HEK293 (cell line): ENCODE data around the gene KRT39.
A peak's percentile ranks its signal among the peaks of the same experiment; 100 is the strongest.

Experiments
- CTCF ChIA-PET: fragments of 350-600 bp; formaldehyde crosslinking; extraction: SDS; loops from one replicate; lab custom pipeline; 2021; ENCODE audit warnings: antibody characterized with exemption; lab: Yijun Ruan, JAX
- POLR2A ChIA-PET: fragments of 300-600 bp; formaldehyde crosslinking; extraction: SDS; loops from one replicate; lab custom pipeline; 2020; ENCODE audit warnings: antibody characterized with exemption, inconsistent platforms; lab: Yijun Ruan, JAX
- H3K27ac ChIP-seq: fragments of 200-500 bp; sonication (Bioruptor generic); 2 replicates; pipeline ENCODE4 v1.5.1; 2014; ENCODE audit warnings: low read depth, low read length, control low read depth, inconsistent platforms; ENCODE audit errors: extremely low read depth
- H3K36me3 ChIP-seq, 2 experiments: fragments of 200-500 bp in 1 of 2; sonication (Bioruptor generic) in 1 of 2; 1 replicate in 1 of 2; 2 replicates in 1 of 2; pipeline ENCODE4 v1.5.1; 2014 to 2017; ENCODE audit warnings: inconsistent platforms in 2 of 2, low read length in 2 of 2; ENCODE audit not compliant: control insufficient read depth in 2 of 2, insufficient read depth in 1 of 2
- H3K4me1 ChIP-seq: fragments of 200-500 bp; sonication (Bioruptor generic); 2 replicates; pipeline ENCODE4 v1.5.1; 2014; ENCODE audit warnings: mild to moderate bottlenecking, low read length, inconsistent platforms; ENCODE audit not compliant: control insufficient read depth, insufficient read depth
- H3K4me3 ChIP-seq: 2 replicates; pipeline ENCODE4 v1.5.1; 2011; ENCODE audit warnings: low read depth, mild to moderate bottlenecking, control low read depth, low read length, moderate library complexity
- H3K9me3 ChIP-seq: fragments of 200-500 bp; sonication (Bioruptor generic); 2 replicates; pipeline ENCODE4 v1.5.1; 2014; ENCODE audit warnings: low read depth, low read length, inconsistent platforms; ENCODE audit not compliant: control insufficient read depth, insufficient read depth
- KLF8 ChIP-seq: fragments of 450-650 bp; formaldehyde crosslinking; IDR thresholded peaks from 2 replicates; pipeline ENCODE4 v1.5.1; 2016; ENCODE audit warnings: missing biosample characterization, missing genetic modification characterization
- PRDM1 ChIP-seq: fragments of 450-650 bp; formaldehyde crosslinking; IDR thresholded peaks from 2 replicates; pipeline ENCODE4; 2016; ENCODE audit warnings: missing biosample characterization, missing genetic modification characterization
- SALL2 ChIP-seq: fragments of 450-650 bp; formaldehyde crosslinking; IDR thresholded peaks from 2 replicates; pipeline ENCODE4 v1.5.0; 2017; ENCODE audit warnings: missing biosample characterization, mild to moderate bottlenecking, missing genetic modification characterization, borderline replicate concordance
- SETDB1 ChIP-seq: IDR thresholded peaks from one replicate; pipeline ENCODE4 v1.6.1; 2017; ENCODE audit warnings: mild to moderate bottlenecking, low read length, moderate library complexity, mixed read lengths; ENCODE audit not compliant: insufficient read length
- ZBTB1 ChIP-seq: fragments of 450-650 bp; formaldehyde crosslinking; IDR thresholded peaks from 2 replicates; pipeline ENCODE4 v1.5.1; 2016; ENCODE audit warnings: missing biosample characterization, missing genetic modification characterization
- ZBTB48 ChIP-seq: fragments of 450-650 bp; formaldehyde crosslinking; IDR thresholded peaks from 2 replicates; pipeline ENCODE4 v1.5.1; 2016; ENCODE audit warnings: missing biosample characterization, missing genetic modification characterization
- ZFHX2 ChIP-seq: fragments of 450-650 bp; formaldehyde crosslinking; conservative IDR thresholded peaks from 2 replicates; pipeline ENCODE4 v1.5.1; 2016; ENCODE audit warnings: missing biosample characterization, missing genetic modification characterization
- ZNF121 ChIP-seq: fragments of 450-650 bp; formaldehyde crosslinking; IDR thresholded peaks from 2 replicates; pipeline ENCODE4 v1.5.1; 2016; ENCODE audit warnings: missing biosample characterization, missing genetic modification characterization
- ZNF24 ChIP-seq: fragments of 450-650 bp; formaldehyde crosslinking; IDR thresholded peaks from 2 replicates; pipeline ENCODE4 v1.5.1; 2016; ENCODE audit warnings: missing biosample characterization, missing genetic modification characterization
- ZNF433 ChIP-seq: fragments of 450-650 bp; formaldehyde crosslinking; IDR thresholded peaks from 2 replicates; pipeline ENCODE4 v1.5.1; 2016; ENCODE audit warnings: missing biosample characterization, missing genetic modification characterization, low read depth
- ZNF571 ChIP-seq: fragments of 450-650 bp; formaldehyde crosslinking; IDR thresholded peaks from 2 replicates; pipeline ENCODE4 v1.5.0; 2017; ENCODE audit warnings: missing biosample characterization, missing genetic modification characterization
- ZNF660 ChIP-seq: fragments of 450-650 bp; IDR thresholded peaks from 2 replicates; pipeline ENCODE4 v1.5.1; 2018; ENCODE audit warnings: missing biosample characterization, mild to moderate bottlenecking, missing genetic modification characterization
- ZNF701 ChIP-seq: fragments of 450-650 bp; formaldehyde crosslinking; IDR thresholded peaks from 2 replicates; pipeline ENCODE4 v1.5.1; 2016; ENCODE audit warnings: missing biosample characterization, missing genetic modification characterization
- TF ChIP-seq, protein P1 (sequence below): fragments of 450-650 bp; formaldehyde crosslinking; IDR thresholded peaks from 2 replicates; pipeline ENCODE4 v1.5.1; 2016; ENCODE audit warnings: missing biosample characterization, missing genetic modification characterization, borderline replicate concordance
- TF ChIP-seq, protein P2 (sequence below): fragments of 450-650 bp; IDR thresholded peaks from 2 replicates; pipeline ENCODE4 v1.5.1; 2018; ENCODE audit warnings: missing biosample characterization, missing genetic modification characterization
- TF ChIP-seq, protein P3 (sequence below): fragments of 450-650 bp; formaldehyde crosslinking; IDR thresholded peaks from 2 replicates; pipeline ENCODE4 v1.5.1; 2016; ENCODE audit warnings: missing biosample characterization, missing genetic modification characterization
- TF ChIP-seq, protein P4 (sequence below): fragments of 450-650 bp; formaldehyde crosslinking; IDR thresholded peaks from 2 replicates; pipeline ENCODE4 v1.5.1; 2016; ENCODE audit warnings: missing biosample characterization, missing genetic modification characterization
- TF ChIP-seq, protein P5 (sequence below): fragments of 450-650 bp; formaldehyde crosslinking; conservative IDR thresholded peaks from 2 replicates; pipeline ENCODE4 v1.5.1; 2016; ENCODE audit warnings: low read depth, missing biosample characterization, missing genetic modification characterization

The KRT39 gene

DNA sequence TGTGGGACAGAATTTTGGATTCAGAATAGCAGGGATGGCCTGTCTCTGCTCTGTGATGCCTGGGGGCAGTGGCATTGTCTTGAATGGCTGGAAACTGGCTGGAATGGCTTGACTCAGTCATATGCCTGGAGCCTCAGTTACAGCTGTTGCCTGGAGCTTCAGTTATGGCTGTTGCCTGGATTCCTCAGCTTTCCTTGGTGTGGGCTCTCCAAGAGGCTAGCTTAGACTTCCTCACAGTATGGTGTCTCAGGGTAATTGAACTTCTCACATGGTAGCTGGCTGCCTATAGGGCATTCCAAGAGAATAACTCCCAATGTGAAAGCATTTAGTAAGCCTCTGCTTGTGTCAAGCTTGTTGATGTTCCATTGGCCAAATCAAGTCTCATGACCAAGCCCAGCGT lies 50.4 kb downstream of the KRT39 start:
- TF ChIP-seq, protein P1, sequence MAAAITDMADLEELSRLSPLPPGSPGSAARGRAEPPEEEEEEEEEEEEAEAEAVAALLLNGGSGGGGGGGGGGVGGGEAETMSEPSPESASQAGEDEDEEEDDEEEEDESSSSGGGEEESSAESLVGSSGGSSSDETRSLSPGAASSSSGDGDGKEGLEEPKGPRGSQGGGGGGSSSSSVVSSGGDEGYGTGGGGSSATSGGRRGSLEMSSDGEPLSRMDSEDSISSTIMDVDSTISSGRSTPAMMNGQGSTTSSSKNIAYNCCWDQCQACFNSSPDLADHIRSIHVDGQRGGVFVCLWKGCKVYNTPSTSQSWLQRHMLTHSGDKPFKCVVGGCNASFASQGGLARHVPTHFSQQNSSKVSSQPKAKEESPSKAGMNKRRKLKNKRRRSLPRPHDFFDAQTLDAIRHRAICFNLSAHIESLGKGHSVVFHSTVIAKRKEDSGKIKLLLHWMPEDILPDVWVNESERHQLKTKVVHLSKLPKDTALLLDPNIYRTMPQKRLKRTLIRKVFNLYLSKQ (tag by site-specific recombination): no peak
- TF ChIP-seq, protein P2, sequence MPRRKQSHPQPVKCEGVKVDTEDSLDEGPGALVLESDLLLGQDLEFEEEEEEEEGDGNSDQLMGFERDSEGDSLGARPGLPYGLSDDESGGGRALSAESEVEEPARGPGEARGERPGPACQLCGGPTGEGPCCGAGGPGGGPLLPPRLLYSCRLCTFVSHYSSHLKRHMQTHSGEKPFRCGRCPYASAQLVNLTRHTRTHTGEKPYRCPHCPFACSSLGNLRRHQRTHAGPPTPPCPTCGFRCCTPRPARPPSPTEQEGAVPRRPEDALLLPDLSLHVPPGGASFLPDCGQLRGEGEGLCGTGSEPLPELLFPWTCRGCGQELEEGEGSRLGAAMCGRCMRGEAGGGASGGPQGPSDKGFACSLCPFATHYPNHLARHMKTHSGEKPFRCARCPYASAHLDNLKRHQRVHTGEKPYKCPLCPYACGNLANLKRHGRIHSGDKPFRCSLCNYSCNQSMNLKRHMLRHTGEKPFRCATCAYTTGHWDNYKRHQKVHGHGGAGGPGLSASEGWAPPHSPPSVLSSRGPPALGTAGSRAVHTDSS (tag by site-specific recombination): no peak
- TF ChIP-seq ZNF433: no peak
- no peak for TF ChIP-seq SALL2 (tag by site-specific recombination)
- no peak for TF ChIP-seq SETDB1
- no peak for TF ChIP-seq ZNF660
- no peak for TF ChIP-seq ZNF701 (tag by site-specific recombination)
- Histone ChIP-seq H3K36me3 (no peaks in the 10 kb centered on the region), H3K4me3 (no peak overlapping the region), H3K9me3 (no peaks in the 10 kb centered on the region), H3K27ac (no peak overlapping the region), H3K4me1 (no peaks in the 10 kb centered on the region)
- ChIA-PET POLR2A (no interaction called here), CTCF (interaction anchor here (0.6 to 2.1 kb wide), 8 partner anchors 375 to 750 kb away, joined by 3 to 7 read pairs (median 4); no protein-coding TSS in a partner anchor)

DNA sequence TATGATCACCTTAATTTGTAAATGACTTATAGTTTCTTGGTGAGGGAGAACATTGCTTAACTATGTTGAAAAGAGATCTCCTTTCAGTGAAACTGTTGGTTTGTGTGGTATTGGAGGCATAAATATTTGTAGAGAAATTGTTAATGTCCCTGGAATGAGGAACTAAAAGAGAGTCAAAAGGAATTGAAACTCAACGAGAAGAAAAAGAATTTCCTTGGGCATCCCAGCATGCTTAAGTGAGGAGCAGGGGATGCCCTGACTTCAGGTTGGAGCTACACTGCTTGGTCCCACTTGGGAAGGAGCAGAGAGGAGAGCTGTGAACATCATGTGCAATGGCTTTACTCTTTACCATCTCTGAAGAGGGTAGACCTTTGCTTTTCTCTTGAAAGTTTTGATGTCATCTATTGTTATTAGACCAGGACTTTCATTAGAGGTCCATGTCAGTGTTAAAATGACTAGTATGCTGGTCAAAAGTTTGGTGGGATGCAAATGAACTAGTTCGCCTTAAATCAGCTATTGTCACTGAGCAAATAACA lies 51.0 kb downstream of the KRT39 start:
- CTCF ChIA-PET: interaction anchor here (0.6 to 2.3 kb wide), 11 partner anchors 13 to 750 kb away, joined by 3 to 7 read pairs (median 5); partner anchors contain the start of gene KRT20
- Histone ChIP-seq H3K4me3 (no peak overlapping the region), H3K9me3 (no peaks in the 10 kb centered on the region)
- TF ChIP-seq ZBTB48 (no peak), ZNF571 (tag by site-specific recombination) (no peak), ZBTB1 (no peak), ZNF660 (no peak), ZFHX2 (tag by site-specific recombination) (no peak)
- TF ChIP-seq, protein P3, sequence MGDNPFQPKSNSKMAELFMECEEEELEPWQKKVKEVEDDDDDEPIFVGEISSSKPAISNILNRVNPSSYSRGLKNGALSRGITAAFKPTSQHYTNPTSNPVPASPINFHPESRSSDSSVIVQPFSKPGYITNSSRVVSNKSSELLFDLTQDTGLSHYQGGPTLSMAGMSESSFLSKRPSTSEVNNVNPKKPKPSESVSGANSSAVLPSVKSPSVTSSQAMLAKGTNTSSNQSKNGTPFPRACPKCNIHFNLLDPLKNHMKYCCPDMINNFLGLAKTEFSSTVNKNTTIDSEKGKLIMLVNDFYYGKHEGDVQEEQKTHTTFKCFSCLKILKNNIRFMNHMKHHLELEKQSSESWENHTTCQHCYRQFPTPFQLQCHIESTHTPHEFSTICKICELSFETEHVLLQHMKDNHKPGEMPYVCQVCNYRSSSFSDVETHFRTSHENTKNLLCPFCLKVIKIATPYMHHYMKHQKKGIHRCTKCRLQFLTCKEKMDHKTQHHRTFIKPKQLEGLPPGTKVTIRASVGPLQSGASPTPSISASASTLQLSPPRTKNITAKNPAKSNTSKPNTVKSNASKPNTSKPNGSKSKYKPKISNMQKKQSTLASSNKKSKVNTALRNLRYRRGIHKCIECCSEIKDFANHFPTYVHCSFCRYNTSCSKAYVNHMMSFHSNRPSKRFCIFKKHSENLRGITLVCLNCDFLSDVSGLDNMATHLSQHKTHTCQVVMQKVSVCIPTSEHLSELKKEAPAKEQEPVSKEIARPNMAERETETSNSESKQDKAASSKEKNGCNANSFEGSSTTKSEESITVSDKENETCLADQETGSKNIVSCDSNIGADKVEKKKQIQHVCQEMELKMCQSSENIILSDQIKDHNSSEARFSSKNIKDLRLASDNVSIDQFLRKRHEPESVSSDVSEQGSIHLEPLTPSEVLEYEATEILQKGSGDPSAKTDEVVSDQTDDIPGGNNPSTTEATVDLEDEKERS: no peak
- TF ChIP-seq, all 188 proteins: peak for 0
- H3K4me1 ChIP-seq: no peaks in the 10 kb centered on the region
- no peaks in the 10 kb centered on the region for H3K36me3 ChIP-seq
- POLR2A ChIA-PET: no interaction called here
- H3K27ac ChIP-seq: no peak overlapping the region

DNA sequence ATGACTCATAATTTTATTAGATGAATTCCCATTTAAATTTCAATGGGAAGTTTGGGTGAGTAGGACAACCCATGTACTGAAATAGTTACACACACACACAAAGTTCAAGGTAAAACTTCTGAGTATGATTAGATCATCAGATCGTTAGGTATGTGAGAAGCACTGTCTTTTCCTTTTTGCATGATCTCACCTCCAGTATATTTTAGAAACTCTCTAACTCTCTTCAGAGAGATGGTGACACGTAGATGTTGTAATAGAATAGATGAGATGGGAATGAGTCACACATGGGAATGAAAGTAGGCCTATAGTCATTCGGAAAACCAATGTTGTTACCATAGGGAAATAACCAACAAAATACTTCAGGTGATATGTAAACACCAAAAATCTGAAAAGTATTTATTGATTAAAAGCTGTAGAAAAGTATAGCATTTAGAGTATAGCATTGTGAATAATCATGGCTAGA lies 51.5 kb downstream of the KRT39 start:
- CTCF ChIA-PET: interaction anchor here (0.9 to 2.3 kb wide), 9 partner anchors 13 to 748 kb away, joined by 3 to 7 read pairs (median 4); partner anchors contain the start of gene KRT20
- H3K36me3 ChIP-seq: no peaks in the 10 kb centered on the region
- POLR2A ChIA-PET: no interaction called here
- no peak overlapping the region for H3K4me3 ChIP-seq
- H3K9me3 ChIP-seq: no peaks in the 10 kb centered on the region
- H3K27ac ChIP-seq: no peak overlapping the region
- no peaks in the 10 kb centered on the region for H3K4me1 ChIP-seq
- TF ChIP-seq KLF8 (peak; percentile 47), PRDM1 (peak; percentile 91), ZNF121 (tag by site-specific recombination) (no peak), ZNF24 (tag by site-specific recombination) (peak; percentile 59; the same call in 1 of the 2 replicates)
- TF ChIP-seq, protein P4, sequence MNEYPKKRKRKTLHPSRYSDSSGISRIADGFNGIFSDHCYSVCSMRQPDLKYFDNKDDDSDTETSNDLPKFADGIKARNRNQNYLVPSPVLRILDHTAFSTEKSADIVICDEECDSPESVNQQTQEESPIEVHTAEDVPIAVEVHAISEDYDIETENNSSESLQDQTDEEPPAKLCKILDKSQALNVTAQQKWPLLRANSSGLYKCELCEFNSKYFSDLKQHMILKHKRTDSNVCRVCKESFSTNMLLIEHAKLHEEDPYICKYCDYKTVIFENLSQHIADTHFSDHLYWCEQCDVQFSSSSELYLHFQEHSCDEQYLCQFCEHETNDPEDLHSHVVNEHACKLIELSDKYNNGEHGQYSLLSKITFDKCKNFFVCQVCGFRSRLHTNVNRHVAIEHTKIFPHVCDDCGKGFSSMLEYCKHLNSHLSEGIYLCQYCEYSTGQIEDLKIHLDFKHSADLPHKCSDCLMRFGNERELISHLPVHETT (tag by site-specific recombination): peak; percentile 86; the same call in 1 of the 2 replicates
- TF ChIP-seq, protein P5, sequence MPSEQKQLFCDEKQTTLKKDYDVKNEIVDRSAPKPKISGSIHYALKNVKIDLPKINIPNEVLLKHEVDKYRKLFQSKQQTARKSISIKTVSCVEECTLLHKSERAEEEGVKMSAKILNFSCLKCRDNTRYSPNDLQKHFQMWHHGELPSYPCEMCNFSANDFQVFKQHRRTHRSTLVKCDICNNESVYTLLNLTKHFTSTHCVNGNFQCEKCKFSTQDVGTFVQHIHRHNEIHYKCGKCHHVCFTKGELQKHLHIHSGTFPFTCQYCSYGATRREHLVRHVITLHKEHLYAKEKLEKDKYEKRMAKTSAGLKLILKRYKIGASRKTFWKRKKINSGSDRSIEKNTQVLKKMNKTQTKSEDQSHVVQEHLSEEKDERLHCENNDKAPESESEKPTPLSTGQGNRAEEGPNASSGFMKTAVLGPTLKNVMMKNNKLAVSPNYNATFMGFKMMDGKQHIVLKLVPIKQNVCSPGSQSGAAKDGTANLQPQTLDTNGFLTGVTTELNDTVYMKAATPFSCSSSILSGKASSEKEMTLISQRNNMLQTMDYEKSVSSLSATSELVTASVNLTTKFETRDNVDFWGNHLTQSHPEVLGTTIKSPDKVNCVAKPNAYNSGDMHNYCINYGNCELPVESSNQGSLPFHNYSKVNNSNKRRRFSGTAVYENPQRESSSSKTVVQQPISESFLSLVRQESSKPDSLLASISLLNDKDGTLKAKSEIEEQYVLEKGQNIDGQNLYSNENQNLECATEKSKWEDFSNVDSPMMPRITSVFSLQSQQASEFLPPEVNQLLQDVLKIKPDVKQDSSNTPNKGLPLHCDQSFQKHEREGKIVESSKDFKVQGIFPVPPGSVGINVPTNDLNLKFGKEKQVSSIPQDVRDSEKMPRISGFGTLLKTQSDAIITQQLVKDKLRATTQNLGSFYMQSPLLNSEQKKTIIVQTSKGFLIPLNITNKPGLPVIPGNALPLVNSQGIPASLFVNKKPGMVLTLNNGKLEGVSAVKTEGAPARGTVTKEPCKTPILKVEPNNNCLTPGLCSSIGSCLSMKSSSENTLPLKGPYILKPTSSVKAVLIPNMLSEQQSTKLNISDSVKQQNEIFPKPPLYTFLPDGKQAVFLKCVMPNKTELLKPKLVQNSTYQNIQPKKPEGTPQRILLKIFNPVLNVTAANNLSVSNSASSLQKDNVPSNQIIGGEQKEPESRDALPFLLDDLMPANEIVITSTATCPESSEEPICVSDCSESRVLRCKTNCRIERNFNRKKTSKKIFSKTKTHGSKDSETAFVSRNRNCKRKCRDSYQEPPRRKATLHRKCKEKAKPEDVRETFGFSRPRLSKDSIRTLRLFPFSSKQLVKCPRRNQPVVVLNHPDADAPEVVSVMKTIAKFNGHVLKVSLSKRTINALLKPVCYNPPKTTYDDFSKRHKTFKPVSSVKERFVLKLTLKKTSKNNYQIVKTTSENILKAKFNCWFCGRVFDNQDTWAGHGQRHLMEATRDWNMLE (tag by site-specific recombination): peak; percentile 52
